NCI-H1417 treated with DMSO at 0.1 percent for 48 hours (cell line): ENCODE measurements around the gene SORCS2.

ENCODE experiments used
- DNase-seq: peaks from one replicate; lab custom pipeline; 2025; lab: John Stamatoyannopoulos, UW

SORCS2 gene

DNA sequence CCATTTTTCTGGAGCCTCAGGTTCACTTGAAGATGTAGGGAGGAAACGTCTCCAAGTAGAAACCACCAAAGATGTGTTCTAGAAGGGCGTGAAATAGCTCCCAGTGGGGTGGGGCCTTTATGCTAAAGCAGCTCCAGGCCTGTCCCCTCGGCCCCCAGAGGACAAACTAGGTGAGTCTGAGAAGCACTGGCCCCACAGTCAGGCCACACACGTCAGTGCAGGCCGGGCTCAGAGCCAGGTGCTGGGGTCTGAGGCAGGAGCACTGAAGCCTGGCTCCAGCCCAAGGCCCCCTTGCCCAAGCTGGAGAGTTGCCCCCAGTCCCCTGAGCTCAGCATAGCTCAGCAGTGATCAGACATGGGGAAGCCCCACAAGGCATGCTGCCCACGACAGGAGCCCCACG, 337.7 kb downstream of the SORCS2 start:
- DNase-seq, result no peak

DNA sequence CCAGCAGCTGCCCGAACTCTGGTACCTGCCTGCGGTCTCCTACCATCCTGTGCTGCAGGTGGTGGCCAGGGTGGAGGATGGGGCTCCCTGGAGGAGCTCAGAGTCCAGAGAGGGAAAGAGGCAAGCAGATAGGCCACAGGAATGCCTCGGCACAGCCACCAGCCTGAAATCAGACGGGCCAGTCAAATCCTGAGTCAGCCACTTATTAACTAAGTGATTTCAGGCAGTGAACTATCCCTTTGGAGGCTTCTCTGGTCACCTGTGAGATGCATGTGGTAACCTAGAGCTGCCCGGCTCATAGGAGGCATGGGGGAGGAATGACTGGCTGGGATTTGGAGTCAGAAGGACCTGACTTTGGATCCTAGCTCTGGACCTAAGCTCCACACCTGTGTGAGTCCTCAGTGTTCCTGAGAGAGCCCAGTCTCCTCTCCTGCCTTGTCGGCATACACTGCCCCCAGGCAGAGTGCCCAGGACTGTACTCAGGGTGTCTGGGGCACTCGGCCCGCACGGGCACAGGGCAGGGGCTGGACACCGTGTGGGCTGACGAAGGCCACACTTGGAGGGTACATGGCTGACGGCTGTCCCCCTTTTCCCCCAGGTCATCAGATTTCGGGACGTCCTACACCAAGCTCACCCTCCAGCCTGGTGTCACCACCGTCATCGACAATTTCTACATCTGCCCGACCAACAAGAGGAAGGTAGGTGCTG, 338.7 kb downstream of the SORCS2 start:
- DNase-seq, result no peak

DNA sequence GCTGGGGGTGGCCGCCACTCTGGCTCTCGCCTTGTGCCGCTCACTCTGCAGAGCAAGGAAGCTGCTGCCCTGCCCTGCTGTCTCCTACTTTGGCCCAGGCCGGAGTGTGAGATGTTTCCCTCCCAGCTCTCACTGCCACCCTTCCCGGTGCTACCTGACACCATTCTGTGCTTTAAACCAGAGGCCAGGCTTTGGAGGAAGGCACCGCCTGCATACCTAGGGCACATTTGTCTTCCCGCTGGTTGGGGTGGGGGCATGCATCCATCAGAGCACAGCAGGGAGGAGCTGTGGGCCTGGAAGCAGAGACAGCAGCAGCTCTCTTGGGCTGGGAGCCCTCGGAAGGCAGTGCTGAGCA, 339.3 kb downstream of the SORCS2 start:
- DNase-seq, result no peak

DNA sequence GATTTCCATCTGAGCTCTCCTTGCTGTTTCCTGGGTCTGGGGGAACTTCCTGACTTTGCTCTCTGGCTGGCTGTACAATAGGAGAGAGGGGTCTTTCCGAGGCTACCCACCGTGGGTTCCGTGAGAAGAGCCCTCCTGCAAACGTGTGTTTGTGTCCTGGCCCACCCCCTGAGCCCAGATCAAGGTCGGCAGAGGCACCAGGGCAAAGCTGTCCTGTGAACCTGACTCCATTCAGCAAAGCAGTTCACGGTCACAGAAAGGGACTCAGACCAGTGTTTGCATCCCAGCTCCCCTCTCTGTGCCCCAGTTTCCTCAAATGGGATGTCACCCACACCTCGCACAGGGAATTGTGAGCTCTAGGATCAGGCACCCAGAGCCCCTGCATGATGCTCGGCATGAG, 339.7 kb downstream of the SORCS2 start:
- DNase-seq, result no peak

DNA sequence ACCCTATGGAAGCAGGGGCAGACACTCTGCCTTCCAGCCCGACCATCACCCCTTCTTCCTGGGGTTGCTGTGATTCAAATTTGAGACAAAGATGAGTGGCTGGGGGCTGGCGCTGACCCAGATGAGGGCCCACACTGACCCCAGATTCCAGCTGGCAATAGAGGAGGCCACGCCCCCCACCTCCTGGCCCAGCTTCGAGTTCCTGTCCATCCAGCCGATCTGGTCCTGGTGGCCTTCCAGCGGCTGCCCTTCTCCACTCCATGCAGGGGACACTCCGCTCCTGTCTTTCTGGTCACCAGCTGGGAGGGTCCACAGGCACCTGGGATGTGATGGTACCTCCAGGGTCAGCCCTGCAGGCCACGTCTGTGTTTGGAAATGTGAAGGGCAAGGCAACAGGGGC, 340.9 kb downstream of the SORCS2 start:
- DNase-seq, result no peak

DNA sequence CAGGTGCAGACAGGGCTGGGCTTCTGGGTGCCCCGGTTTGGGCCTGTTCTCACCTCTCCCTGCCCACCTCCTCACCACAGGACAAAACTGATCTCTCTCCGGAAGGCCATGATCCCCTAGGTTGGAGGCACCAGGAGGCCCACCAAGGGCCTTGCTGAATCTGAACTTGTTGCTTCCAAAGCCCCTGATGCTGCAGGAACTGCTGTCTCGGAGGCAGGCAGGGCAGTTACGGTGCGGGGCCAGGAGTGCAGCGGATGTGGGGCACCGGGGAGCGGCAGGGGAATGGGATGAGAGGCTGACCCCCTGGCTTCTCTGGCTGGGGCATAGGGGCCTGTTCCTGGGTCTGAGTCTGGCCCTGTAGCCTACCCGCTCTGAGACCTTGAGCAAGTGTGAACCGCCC, 342.8 kb downstream of the SORCS2 start:
- no peak for DNase-seq

DNA sequence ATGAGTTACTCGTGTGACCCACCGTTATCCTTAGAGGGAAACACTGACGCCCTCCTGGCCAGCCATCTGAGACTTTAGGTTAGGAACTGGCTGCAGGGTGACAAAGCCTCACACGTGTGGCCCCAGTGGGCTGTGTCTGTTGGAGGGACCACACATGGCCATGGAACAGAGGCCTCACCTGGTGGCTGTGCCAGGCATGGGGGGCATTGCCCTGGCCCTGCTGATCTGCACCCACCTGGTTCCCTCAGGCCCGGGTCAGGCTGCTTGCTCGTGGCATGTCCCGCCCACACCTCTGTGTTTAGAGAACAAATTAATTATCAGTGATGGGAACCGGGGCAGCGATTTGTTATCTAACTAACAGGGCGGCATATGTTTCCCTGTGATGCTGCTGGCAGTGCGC, 343.3 kb downstream of the SORCS2 start:
- no peak for DNase-seq

DNA sequence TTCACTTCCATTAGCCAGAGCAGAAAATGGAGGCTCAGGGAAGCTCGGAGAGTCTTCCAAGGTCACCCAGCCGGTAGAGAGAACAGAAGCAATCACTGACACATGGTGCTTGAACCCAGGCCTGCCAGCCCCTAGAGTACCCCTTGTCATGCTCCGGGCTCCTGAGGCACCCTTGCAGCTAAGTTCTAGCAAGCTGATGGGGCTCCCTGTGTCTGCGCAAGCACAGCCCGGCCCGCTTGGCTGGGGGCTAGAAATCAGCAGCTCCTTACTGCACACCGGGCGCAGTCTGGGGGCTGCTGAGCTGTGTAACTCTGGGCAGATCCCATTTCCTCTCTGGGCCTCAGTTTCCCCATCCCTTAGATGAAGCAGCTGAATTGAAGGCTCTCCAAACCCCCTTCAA, 344.5 kb downstream of the SORCS2 start:
- DNase-seq, result no peak

DNA sequence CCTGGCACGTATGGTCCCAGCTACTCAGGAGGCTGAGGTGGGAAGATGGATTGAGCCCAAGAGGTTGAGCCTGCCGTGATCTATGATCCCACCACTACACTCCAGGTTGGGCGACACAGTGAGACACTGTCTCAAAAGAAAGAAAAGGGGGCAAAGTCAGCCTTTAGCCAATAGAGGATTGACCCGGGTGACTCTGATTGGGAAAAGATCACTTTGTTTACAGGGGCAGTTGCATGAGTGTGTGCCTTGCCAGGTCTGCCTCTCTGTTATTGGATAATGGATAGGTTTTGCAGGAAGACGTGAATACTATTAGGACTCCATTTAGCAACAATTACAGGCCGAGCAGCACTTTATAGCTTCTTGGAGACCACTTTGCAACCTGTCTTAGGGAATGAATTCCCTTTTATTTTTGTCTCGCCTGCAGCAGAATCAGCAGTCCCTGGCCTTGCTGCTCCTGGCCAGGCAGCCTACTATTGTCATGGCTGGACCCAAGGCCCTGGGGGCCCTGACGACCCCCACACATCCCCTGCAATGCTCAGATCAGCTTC, 345.6 kb downstream of the SORCS2 start:
- no peak for DNase-seq

DNA sequence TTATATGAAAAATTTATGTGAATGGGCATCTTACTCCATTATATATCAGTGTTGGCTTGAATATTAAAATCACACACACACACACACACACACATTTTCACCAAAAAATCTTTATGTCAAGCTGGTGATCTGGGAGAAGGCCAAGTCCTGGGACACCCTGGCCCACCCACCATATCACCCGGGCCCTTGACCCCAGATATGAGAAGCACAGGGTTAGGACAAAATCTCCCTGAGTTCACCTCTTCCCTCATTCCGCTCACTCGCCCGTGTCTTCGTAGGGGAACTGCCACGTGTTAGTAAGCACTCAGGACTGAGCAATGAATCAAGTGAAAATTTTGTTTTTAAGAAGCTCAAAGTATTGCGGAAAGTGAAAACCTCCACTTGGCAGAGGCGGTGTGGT, 346.2 kb downstream of the SORCS2 start:
- DNase-seq, result no peak

DNA sequence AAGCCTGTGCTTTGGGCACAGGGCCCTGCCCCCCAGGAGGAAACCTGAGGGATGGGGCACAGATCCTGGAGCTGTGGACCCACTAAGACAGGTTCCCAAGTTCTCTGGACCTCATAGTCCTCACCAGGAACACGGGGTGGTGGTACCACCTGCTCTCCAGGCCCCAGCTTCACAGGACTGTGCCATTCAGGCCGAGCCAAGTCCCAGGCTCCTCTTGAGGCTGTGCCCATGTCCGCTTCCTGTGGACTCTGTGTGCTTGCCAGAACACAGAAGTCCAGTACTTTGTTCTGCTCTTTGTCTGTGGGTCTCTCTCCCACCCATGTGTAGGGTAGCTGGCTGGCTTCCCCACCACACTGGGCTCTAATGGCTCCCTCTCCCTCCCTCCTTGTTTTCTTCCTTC, 346.8 kb downstream of the SORCS2 start:
- DNase-seq, result no peak

DNA sequence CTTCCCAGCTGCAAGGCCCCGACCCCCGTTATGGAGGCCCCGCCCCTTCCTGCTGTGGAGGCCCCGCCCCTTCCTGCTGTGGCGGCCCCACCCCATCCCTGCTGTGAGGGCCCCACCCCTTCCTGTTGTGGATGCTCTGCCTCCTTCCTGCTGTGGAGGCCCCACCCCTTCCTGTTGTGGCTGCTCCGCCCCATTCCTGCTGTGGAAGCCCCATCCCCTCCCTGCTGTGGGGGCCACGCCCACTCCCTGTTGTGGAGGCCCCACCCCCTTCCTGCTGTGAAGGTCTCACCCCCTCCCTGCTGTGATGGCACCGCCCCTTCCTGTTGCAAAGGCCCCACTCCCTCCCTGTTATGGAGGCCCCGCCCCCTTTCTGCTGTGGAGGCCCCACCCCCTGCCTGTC, 347.3 kb downstream of the SORCS2 start:
- DNase-seq, result no peak

DNA sequence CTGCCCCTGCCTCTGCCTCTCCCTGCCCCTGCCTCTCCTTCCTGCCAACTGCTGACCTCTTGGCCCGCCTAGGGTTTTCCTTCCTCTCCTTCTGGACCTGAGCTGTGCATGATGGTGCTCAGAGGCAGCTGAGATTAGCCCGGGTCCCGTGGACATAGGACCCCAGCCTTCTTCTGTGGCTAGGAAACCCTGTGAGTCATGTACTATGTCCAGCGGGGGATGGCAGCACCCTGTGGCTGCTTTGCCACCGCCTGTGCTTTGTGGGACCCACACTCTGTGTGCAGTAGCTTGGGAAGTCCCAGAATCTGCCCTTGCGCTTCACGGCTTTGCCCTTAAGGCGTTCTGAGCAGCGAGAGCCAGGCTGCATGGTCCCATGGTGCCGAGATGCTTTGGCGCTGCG, 347.9 kb downstream of the SORCS2 start:
- DNase-seq, result no peak

DNA sequence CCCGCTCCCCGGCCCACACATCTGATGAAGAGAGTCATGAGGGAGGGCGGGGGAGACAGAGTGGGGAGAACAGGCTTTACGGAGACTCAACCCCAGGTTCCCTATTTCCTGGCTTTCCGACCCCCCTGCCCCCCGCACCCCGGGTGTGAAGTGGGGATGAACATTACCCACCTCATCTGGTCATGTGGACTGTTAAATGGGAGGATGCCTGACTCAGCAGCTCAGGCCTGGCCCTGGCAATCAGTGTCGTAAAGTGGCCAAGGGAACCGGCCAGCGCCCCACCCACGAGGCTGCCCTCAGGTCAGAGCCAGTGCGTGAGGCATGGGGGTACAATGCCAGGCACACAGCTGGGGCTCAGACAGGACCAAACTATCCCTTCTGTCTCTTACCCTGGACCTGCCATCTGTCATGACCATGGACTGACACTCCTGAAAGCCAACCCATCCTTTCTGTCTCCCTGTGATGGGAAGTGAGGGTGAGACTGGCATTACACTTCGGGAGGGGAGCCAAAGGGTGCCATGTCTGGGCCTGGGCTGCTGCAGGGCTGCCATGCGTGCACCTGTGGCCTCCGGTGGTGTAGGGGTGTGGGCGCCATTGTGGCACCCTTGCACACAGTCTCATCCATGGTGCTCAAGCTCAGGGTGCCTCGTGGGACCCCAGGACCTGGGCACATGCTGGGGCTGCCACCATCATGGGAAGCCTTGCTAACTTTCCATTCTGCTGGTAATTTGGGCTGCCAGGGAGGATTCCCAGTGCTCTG, 348.5 kb downstream of the SORCS2 start:
- DNase-seq, result no peak

DNA sequence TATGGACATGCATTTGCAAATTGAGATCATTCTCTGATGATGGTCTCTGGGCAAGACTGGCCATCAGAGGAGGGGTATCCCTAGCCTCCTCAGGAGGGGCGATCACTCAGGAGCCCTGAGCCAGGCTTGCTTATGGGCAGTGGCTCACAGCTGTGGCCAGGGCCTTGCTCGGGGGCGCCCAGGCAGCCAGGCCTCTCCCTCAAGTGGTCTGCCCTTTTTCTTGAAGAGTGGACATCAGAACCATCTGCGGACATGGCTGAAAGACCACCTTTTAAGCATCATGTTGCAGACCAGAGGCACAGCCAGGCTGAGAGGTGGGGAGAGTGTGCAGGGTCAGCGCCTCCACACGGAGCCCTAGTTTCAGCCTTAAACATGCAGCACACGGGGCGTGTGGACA, 349.1 kb downstream of the SORCS2 start:
- no peak for DNase-seq

DNA sequence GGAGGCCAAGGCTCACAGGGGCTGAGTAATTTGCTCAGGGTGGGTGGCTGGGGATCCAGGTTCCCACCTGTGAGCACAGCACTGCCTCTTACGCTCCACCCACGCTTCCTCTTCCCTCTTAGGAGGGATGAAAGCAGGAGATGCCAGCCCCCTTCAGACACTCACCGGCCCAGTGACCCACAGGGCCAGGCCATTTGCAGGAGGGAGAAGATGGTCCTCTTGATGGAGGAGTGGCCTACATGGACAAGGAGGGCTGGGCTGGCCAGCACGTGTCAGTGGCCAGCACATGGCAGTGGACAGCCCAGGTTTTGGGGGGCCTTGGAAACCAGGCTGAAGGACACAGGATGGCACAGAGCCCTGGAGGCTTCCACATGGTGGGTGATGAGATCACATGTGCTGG, 350.4 kb downstream of the SORCS2 start:
- DNase-seq, result no peak

DNA sequence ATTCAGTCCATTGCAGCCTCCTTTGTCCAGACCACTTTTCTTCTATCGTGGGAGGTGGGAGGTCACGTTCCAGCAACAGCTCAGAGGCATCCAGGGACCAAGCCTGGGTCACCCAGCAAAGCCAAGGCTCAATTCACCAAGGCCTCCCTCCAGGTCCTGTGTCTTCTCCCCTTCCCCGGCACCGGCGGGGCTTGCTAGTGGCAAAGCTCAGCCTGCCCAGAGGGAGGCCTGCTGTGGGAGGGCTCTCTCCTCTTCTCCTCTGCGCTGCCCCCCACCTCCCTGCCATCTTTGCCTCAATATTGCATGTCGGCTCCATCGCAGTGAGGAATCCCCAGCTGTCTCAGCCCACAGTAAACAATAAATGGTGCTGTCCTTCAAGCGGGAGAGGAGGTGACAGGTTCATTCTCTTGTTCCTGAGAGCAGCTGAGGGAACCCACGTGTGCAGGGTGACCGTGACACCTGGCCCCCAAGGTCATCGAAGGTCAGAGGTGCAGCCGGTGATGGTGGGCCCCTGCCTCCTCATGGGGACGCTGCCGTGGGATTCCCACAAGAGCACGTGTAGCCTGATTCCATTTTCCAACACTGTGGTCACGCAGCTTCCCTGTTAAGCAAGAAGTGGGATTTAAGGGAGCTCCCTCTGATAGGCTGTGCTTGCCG, 353.9 kb downstream of the SORCS2 start:
- no peak for DNase-seq

DNA sequence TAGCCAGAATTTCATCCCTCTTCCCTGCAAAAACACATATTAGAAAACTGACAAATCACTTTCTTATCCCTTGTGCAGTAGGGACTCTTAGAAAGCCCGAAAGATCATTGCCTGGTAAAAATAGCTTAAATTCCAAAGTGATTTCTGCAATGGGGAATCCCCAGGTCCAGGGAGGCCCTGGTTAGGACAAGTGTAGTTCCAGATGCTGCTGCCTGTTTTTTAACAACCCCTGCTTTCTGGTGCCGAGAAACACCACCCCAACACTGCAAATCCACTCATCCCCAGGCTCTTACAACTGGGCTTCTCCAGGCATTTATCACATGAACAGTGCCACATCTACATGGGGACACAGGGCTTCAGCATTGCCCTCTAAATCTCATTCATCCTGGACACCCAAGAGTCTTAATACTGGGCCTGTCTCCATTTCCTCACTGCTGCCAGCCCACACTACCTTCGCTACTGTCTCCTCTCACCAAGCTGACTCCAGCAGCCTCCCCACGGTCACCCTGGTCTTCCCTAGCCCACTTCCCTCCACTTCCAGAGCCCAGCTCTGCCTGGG, 354.6 kb downstream of the SORCS2 start:
- no peak for DNase-seq

DNA sequence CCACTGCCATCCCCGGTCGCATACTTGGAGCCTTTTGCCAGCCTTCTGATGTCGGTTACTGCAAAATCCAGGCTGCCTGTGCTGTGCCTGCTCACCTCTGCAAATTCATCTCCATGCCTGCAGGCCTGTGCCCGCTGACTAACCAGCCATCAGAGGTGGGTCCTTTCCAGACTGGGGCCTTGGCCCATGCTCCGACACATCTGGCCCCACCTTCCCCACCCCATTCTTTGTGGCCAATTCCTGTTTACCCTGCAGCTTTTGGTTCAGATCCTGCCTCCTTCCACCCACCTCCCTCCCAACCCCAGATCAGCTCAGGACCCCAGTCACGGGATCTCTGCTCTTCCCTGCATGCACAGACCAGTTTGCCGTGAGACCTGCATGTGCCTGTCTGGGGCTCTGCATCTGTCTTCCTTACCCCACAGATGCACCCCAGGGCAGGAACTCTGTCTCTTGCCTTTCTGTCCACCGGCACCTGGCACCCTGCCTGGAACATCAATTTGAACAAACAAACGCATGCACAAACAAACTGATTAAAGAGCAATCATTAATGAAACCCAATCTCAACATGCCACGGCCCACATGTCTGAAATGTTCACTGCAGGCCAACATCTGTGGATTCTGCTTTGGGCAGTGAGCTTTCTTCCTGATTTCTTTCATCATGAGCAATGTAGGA, 355.2 kb downstream of the SORCS2 start:
- DNase-seq, result peak; percentile 37

DNA sequence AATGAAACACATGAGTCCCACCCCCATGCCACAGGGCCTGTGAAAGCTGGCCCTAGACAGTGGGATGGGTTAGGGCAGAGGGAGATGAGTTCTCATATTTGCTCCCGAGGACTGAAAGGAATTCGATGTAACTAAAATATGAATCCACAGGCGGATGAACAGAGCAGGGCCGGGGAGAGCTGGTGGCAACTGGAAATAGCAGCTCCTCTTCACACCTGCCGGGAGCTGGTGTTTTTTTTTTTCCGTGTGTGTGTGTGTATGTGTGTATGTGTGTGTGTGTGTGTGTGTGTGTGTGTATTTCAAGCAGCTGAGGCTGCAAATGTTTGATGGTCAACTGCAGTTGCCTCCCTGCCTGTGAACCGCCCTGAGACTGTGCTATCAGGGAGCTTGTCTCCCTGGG, 357.5 kb downstream of the SORCS2 start:
- no peak for DNase-seq

DNA sequence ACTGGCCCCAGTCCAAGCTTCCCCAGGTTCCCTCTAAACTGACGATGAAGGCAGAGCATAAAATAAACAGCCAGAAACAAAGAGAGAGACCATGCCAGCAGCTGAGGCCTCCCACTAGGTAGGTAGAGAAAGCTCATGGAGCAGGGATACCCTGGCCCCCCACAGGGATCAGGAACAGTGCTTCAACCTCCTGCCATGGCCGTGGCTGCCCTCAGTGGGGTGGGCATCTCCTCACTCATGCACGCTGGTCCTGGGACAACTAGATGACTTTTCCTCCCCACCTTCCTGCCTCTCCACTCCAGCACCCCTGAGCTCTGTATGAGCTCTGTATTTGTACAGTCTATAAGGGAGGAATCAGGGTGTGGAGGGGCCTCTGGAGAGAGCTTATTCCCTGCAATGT, 360.1 kb downstream of the SORCS2 start:
- no peak for DNase-seq

DNA sequence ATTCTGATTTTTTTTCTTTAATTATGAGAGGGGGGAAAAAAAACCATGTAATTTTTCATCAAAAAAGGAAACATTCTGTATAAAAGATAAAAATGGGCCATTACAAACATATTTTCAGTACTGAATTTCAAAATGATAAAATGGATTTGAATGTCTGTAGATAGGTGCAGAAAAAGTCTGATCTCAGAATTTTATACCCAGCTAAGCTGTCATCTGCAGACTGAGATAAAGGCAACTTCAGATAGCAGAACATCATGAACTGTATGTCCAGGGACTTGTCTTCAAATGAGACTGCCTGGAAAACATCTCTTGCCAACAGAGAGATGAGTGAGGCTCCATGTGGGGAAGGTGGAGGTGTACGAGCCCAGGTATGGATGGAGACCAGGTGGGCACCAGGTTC, 360.9 kb downstream of the SORCS2 start:
- no peak for DNase-seq
